Measurements from ENCODE around the gene SEMA4A. TPM values are rescaled to one million over a fixed set of nuclear protein-coding genes. Genes with fewer than 3 reads are reported as not detected.

The SEMA4A gene
- total and polyA plus RNA-seq, 9 of the 15 experiments (the other 6 are each of a cell fraction or from before 2014, with no cell fraction given), result 0.04 to 1.7 (median 0.45) TPM

DNA sequence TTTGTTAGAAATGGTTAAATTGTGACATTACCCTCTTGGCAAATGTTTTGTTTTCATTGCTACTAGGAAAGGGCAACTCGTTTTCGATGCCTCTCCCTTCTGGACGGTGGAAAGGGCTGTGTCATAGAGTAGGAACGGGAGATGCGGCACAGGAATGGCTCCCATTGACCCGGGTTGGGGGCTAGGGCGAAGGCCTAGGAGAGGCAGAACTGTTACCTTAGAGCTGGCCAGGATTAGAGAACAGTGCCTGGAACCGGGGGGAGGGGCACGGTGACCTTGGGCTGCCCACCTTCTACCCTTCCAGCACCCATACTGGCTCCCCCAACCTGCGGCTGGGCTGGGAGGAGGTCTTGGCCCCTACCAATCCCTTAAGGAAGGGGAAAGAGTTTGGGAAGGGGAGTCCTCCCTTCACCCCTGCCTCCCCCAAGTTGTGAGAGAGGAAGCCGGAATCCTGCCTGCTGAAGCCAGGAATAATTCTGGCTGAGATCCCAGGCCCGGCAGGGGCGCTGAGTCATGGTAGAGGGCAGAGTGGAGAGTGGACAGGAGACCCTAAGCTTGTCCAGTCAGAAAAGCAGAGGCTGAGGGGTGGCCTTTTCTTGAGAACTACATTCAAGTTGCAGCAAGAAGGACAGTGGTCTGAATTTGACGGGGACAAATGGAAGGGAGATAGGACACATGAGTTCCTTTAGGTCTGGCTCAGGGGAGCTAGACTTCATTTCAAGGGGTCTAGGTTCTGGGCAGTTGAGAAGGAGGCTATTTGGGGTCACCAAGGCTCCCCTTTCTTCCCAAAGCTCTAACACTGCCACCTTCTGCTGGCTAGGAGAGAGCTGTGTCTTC, 30.6 kb upstream of the SEMA4A start (continued):
- TF ChIP-seq, protein P1, sequence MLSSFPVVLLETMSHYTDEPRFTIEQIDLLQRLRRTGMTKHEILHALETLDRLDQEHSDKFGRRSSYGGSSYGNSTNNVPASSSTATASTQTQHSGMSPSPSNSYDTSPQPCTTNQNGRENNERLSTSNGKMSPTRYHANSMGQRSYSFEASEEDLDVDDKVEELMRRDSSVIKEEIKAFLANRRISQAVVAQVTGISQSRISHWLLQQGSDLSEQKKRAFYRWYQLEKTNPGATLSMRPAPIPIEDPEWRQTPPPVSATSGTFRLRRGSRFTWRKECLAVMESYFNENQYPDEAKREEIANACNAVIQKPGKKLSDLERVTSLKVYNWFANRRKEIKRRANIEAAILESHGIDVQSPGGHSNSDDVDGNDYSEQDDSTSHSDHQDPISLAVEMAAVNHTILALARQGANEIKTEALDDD (IDR thresholded peaks at IDR 0.05), result no peak
- TF ChIP-seq, protein P2, sequence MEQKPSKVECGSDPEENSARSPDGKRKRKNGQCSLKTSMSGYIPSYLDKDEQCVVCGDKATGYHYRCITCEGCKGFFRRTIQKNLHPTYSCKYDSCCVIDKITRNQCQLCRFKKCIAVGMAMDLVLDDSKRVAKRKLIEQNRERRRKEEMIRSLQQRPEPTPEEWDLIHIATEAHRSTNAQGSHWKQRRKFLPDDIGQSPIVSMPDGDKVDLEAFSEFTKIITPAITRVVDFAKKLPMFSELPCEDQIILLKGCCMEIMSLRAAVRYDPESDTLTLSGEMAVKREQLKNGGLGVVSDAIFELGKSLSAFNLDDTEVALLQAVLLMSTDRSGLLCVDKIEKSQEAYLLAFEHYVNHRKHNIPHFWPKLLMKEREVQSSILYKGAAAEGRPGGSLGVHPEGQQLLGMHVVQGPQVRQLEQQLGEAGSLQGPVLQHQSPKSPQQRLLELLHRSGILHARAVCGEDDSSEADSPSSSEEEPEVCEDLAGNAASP (IDR thresholded peaks at IDR 0.05), result no peak
- TF ChIP-seq SIX5 (IDR thresholded peaks at IDR 0.05; ENCODE audit: borderline replicate concordance in 1 of 2, insufficient read depth in 1 of 2, low read depth in 1 of 2, low read length in 2 of 2) (no peak), SRSF1 (IDR thresholded peaks at IDR 0.05; ENCODE audit: low read depth, low read length) (no peak), CHD1 (IDR thresholded peaks at IDR 0.05; ENCODE audit: low read length) (no peak), ZNF175 (CRISPR knock-in tag; IDR thresholded peaks at IDR 0.05; ENCODE audit: low read depth) (no peak), ESRRB (CRISPR knock-in tag; IDR thresholded peaks at IDR 0.05; ENCODE audit: borderline replicate concordance) (no peak), CC2D1A (IDR thresholded peaks at IDR 0.05) (no peak), GATA2 (CRISPR knock-in tag; IDR thresholded peaks at IDR 0.05) (no peak), SMARCE1 (IDR thresholded peaks at IDR 0.05) (peak; percentile 88), CREM (IDR thresholded peaks at IDR 0.05; ENCODE audit: low read depth) (no peak), ZNF121 (CRISPR knock-in tag; conservative IDR thresholded peaks at IDR 0.05) (no peak), EP300 (IDR thresholded peaks at IDR 0.05; ENCODE audit: low read length) (0 out of 2 replicates have a peak, but pooled peaks have one; percentile 4), TFAM (CRISPR knock-in tag; conservative IDR thresholded peaks at IDR 0.05) (no peak), BDP1 (IDR thresholded peaks at IDR 0.05; ENCODE audit: insufficient read depth, insufficient read length) (no peak), PTTG1 (tag; IDR thresholded peaks at IDR 0.05; ENCODE audit: low read depth) (0 out of 2 replicates have a peak, but pooled peaks have one; percentile 7), HNRNPLL (IDR thresholded peaks at IDR 0.05; ENCODE audit: low read depth, low read length, poor library complexity, severe bottlenecking) (no peak), TCF7L2 (IDR thresholded peaks at IDR 0.05; ENCODE audit: low read depth, low read length) (no peak)
- TF ChIP-seq, protein P3, sequence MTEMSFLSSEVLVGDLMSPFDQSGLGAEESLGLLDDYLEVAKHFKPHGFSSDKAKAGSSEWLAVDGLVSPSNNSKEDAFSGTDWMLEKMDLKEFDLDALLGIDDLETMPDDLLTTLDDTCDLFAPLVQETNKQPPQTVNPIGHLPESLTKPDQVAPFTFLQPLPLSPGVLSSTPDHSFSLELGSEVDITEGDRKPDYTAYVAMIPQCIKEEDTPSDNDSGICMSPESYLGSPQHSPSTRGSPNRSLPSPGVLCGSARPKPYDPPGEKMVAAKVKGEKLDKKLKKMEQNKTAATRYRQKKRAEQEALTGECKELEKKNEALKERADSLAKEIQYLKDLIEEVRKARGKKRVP (CRISPR knock-in tag; IDR thresholded peaks at IDR 0.05), result no peak
- TF ChIP-seq, protein P4, sequence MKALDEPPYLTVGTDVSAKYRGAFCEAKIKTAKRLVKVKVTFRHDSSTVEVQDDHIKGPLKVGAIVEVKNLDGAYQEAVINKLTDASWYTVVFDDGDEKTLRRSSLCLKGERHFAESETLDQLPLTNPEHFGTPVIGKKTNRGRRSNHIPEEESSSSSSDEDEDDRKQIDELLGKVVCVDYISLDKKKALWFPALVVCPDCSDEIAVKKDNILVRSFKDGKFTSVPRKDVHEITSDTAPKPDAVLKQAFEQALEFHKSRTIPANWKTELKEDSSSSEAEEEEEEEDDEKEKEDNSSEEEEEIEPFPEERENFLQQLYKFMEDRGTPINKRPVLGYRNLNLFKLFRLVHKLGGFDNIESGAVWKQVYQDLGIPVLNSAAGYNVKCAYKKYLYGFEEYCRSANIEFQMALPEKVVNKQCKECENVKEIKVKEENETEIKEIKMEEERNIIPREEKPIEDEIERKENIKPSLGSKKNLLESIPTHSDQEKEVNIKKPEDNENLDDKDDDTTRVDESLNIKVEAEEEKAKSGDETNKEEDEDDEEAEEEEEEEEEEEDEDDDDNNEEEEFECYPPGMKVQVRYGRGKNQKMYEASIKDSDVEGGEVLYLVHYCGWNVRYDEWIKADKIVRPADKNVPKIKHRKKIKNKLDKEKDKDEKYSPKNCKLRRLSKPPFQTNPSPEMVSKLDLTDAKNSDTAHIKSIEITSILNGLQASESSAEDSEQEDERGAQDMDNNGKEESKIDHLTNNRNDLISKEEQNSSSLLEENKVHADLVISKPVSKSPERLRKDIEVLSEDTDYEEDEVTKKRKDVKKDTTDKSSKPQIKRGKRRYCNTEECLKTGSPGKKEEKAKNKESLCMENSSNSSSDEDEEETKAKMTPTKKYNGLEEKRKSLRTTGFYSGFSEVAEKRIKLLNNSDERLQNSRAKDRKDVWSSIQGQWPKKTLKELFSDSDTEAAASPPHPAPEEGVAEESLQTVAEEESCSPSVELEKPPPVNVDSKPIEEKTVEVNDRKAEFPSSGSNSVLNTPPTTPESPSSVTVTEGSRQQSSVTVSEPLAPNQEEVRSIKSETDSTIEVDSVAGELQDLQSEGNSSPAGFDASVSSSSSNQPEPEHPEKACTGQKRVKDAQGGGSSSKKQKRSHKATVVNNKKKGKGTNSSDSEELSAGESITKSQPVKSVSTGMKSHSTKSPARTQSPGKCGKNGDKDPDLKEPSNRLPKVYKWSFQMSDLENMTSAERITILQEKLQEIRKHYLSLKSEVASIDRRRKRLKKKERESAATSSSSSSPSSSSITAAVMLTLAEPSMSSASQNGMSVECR (CRISPR knock-in tag; IDR thresholded peaks at IDR 0.05), result no peak
